WTC11 (cell line): Measurements from ENCODE around the gene ELOVL7. TPM values are rescaled to one million over a fixed set of nuclear protein-coding genes. Genes with fewer than 3 reads are reported as not detected.
"Not testable (repeated sequence)": the region's sequence is repeated elsewhere in the genome, so short reads cannot be mapped to it uniquely, and the experiment has no call there.

Experiments used
- ATAC-seq: fragments of 200-7000 bp; cut with Tn5 transposase; 2 replicates; pipeline ENCODE4 v1.10.0; 2021; ENCODE audit warnings: mild to moderate bottlenecking, moderate library complexity
- CTCF ChIA-PET: fragments of 300-600 bp; sonication (Branson Sonifier 250); formaldehyde crosslinking; loops from one replicate; lab custom pipeline; 2021; ENCODE audit warnings: antibody characterized with exemption; lab: Charles Lee
- POLR2A ChIA-PET: fragments of 350-600 bp; sonication (Branson Sonifier 250); formaldehyde crosslinking; loops from one replicate; lab custom pipeline; 2021; ENCODE audit warnings: antibody characterized with exemption; lab: Charles Lee
- DNase-seq: peaks from one replicate; pipeline ENCODE4 v3.0.0; 2021; ENCODE audit warnings: low spot score
- H3K27ac Mint-ChIP-seq: 2 replicates; pipeline ENCODE4 v1.8.0; 2021; ENCODE audit warnings: mixed read lengths
- H3K27me3 Mint-ChIP-seq: 2 replicates; pipeline ENCODE4 v1.8.0; 2021; ENCODE audit warnings: low read depth, mild to moderate bottlenecking, moderate library complexity, mixed read lengths
- H3K36me3 Mint-ChIP-seq: 2 replicates; pipeline ENCODE4 v1.8.0; 2021; ENCODE audit warnings: mixed read lengths
- H3K4me1 Mint-ChIP-seq: 2 replicates; pipeline ENCODE4 v1.8.0; 2022; ENCODE audit warnings: mixed read lengths
- H3K4me3 Mint-ChIP-seq: 2 replicates; pipeline ENCODE4 v1.8.0; 2021; ENCODE audit warnings: mild to moderate bottlenecking, moderate library complexity, mixed read lengths
- H3K9me3 Mint-ChIP-seq: 2 replicates; pipeline ENCODE4 v1.8.0; 2021; ENCODE audit warnings: mixed read lengths
- ARID4B ChIP-seq: sonication (generic); formaldehyde crosslinking; IDR thresholded peaks from 2 replicates; pipeline ENCODE4 v1.8.0; 2023; ENCODE audit warnings: missing genetic modification reagents, mild to moderate bottlenecking, borderline replicate concordance
- ATF1 ChIP-seq: sonication (generic); formaldehyde crosslinking; IDR thresholded peaks from 2 replicates; pipeline ENCODE4 v1.8.1; 2023; ENCODE audit warnings: mild to moderate bottlenecking, moderate library complexity, missing genetic modification reagents
- CREM ChIP-seq: sonication (generic); formaldehyde crosslinking; IDR thresholded peaks from 2 replicates; pipeline ENCODE4 v1.8.1; 2022; ENCODE audit warnings: mild to moderate bottlenecking, missing genetic modification reagents, moderate library complexity
- E2F1 ChIP-seq: sonication (generic); formaldehyde crosslinking; IDR thresholded peaks from 2 replicates; pipeline ENCODE4 v1.8.0; 2022; ENCODE audit warnings: mild to moderate bottlenecking, missing genetic modification reagents
- ELF4 ChIP-seq: sonication (generic); formaldehyde crosslinking; IDR thresholded peaks from 2 replicates; pipeline ENCODE4 v1.8.1; 2022; ENCODE audit warnings: low read depth, mild to moderate bottlenecking, moderate library complexity, missing genetic modification reagents
- ESRRA ChIP-seq: sonication (generic); formaldehyde crosslinking; IDR thresholded peaks from 2 replicates; pipeline ENCODE4 v1.8.1; 2022; ENCODE audit warnings: mild to moderate bottlenecking, missing genetic modification reagents, borderline replicate concordance
- FOXJ3 ChIP-seq: sonication (generic); formaldehyde crosslinking; IDR thresholded peaks from 2 replicates; pipeline ENCODE4 v1.9.0; 2021; ENCODE audit warnings: missing genetic modification reagents, mild to moderate bottlenecking, borderline replicate concordance
- FOXP1 ChIP-seq: sonication (generic); formaldehyde crosslinking; IDR thresholded peaks from 2 replicates; pipeline ENCODE4 v1.8.0; 2022; ENCODE audit warnings: missing genetic modification reagents, mild to moderate bottlenecking, moderate library complexity, borderline replicate concordance
- GRHL2 ChIP-seq: fragments of 250-450 bp; sonication (Bioruptor Pico); IDR thresholded peaks from 2 replicates; pipeline ENCODE4 v1.8.0; 2022; ENCODE audit warnings: mild to moderate bottlenecking, moderate library complexity; ENCODE audit not compliant: insufficient replicate concordance, severe bottlenecking
- IRF2 ChIP-seq: sonication (generic); formaldehyde crosslinking; IDR thresholded peaks from 2 replicates; pipeline ENCODE4 v1.8.0; 2022; ENCODE audit warnings: low read depth, missing genetic modification reagents, borderline replicate concordance
- KAT7 ChIP-seq: sonication (generic); formaldehyde crosslinking; IDR thresholded peaks from 2 replicates; pipeline ENCODE4 v1.8.1; 2023; ENCODE audit warnings: missing genetic modification reagents, mild to moderate bottlenecking, borderline replicate concordance
- MXD4 ChIP-seq: fragments of 250-450 bp; sonication (Bioruptor Pico); IDR thresholded peaks from 2 replicates; pipeline ENCODE4 v1.8.0; 2021; ENCODE audit warnings: mild to moderate bottlenecking, moderate library complexity, borderline replicate concordance
- SMAD3 ChIP-seq: sonication (generic); formaldehyde crosslinking; IDR thresholded peaks from 2 replicates; pipeline ENCODE4 v1.8.0; 2022; ENCODE audit warnings: missing genetic modification reagents, mild to moderate bottlenecking, borderline replicate concordance
- TEAD4 ChIP-seq: sonication (generic); formaldehyde crosslinking; IDR thresholded peaks from 2 replicates; pipeline ENCODE4 v1.8.0; 2022; ENCODE audit warnings: mild to moderate bottlenecking, missing genetic modification reagents
- TP53 ChIP-seq: sonication (generic); formaldehyde crosslinking; IDR thresholded peaks from 2 replicates; pipeline ENCODE4 v1.8.1; 2023; ENCODE audit warnings: mild to moderate bottlenecking, missing genetic modification reagents
- ZNF396 ChIP-seq: fragments of 250-450 bp; sonication (Bioruptor Pico); IDR thresholded peaks from 2 replicates; pipeline ENCODE4 v1.8.0; 2021; ENCODE audit warnings: mild to moderate bottlenecking, moderate library complexity, borderline replicate concordance
- ZNF671 ChIP-seq: fragments of 250-450 bp; sonication (Bioruptor Pico); IDR thresholded peaks from 2 replicates; pipeline ENCODE4 v1.8.0; 2021; ENCODE audit warnings: mild to moderate bottlenecking
- total RNA-seq: library from RNA; stranded (reverse); gene quantifications from 3 replicates; pipeline ENCODE4 v1.2.3, GENCODE V29; 2021
- TF ChIP-seq, protein P1 (sequence below): sonication (generic); formaldehyde crosslinking; IDR thresholded peaks from 2 replicates; pipeline ENCODE4 v1.8.0; 2023; ENCODE audit warnings: missing genetic modification reagents
- TF ChIP-seq, protein P2 (sequence below): sonication (generic); formaldehyde crosslinking; IDR thresholded peaks from 2 replicates; pipeline ENCODE4 v1.8.1; 2023; ENCODE audit warnings: mild to moderate bottlenecking, missing genetic modification reagents, moderate library complexity
- TF ChIP-seq, protein P3 (sequence below): sonication (generic); formaldehyde crosslinking; IDR thresholded peaks from 2 replicates; pipeline ENCODE4 v1.8.1; 2023; ENCODE audit warnings: mild to moderate bottlenecking, missing genetic modification reagents
- TF ChIP-seq, protein P4 (sequence below): sonication (generic); formaldehyde crosslinking; IDR thresholded peaks from 2 replicates; pipeline ENCODE4 v1.8.1; 2022; ENCODE audit warnings: missing genetic modification reagents, borderline replicate concordance
- TF ChIP-seq, protein P5 (sequence below): sonication (generic); formaldehyde crosslinking; conservative IDR thresholded peaks from 2 replicates; pipeline ENCODE4 v1.8.1; 2022; ENCODE audit warnings: mild to moderate bottlenecking, missing genetic modification reagents

The ELOVL7 gene
- total RNA-seq, 1 experiment from 2014 or later: 7.1 TPM

- CTCF ChIA-PET, H3K27me3 Mint-ChIP-seq, H3K4me3 Mint-ChIP-seq, ATAC-seq, POLR2A ChIA-PET, H3K27ac Mint-ChIP-seq, DNase-seq, H3K4me1 Mint-ChIP-seq: not testable (repeated sequence)
- Mint-ChIP-seq H3K36me3 (peaks cover 26% of the 10 kb centered on the region), H3K9me3 (peaks cover 31% of the 10 kb centered on the region)
These were observed 16.5 kb upstream of the ELOVL7 start for GRCh38 chr5:60860572-60860971.

- Mint-ChIP-seq H3K9me3 (peaks cover 19% of the 10 kb centered on the region), H3K4me1 (no peaks in the 10 kb centered on the region), H3K27ac (no peak overlapping the region), H3K36me3 (peaks cover 18% of the 10 kb centered on the region), H3K27me3 (no peaks in the 10 kb centered on the region), H3K4me3 (no peak overlapping the region)
- TF ChIP-seq ESRRA (no peak), ZNF396 (no peak), SMAD3 (CRISPR knock-in tag) (no peak), TP53 (no peak), KAT7 (CRISPR knock-in tag) (no peak), TEAD4 (no peak), E2F1 (no peak), FOXJ3 (CRISPR knock-in tag) (no peak), IRF2 (CRISPR knock-in tag) (no peak), GRHL2 (CRISPR knock-in tag) (no peak), ARID4B (CRISPR knock-in tag) (no peak), ELF4 (CRISPR knock-in tag) (no peak), ZNF671 (no peak)
- TF ChIP-seq, protein P1, sequence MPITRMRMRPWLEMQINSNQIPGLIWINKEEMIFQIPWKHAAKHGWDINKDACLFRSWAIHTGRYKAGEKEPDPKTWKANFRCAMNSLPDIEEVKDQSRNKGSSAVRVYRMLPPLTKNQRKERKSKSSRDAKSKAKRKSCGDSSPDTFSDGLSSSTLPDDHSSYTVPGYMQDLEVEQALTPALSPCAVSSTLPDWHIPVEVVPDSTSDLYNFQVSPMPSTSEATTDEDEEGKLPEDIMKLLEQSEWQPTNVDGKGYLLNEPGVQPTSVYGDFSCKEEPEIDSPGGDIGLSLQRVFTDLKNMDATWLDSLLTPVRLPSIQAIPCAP: no peak
- TF ChIP-seq, protein P2, sequence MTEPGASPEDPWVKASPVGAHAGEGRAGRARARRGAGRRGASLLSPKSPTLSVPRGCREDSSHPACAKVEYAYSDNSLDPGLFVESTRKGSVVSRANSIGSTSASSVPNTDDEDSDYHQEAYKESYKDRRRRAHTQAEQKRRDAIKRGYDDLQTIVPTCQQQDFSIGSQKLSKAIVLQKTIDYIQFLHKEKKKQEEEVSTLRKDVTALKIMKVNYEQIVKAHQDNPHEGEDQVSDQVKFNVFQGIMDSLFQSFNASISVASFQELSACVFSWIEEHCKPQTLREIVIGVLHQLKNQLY (CRISPR knock-in tag): no peak
- no peak for ATAC-seq
- POLR2A ChIA-PET: no interaction called here
- CTCF ChIA-PET: interaction anchor here (0.5 kb wide), 1 partner anchor 48 kb away, joined by 3 read pairs; no protein-coding TSS in a partner anchor
- DNase-seq: no peak
These were observed 12.0 kb upstream of the ELOVL7 start for GRCh38 chr5:60856066-60856465.

DNA sequence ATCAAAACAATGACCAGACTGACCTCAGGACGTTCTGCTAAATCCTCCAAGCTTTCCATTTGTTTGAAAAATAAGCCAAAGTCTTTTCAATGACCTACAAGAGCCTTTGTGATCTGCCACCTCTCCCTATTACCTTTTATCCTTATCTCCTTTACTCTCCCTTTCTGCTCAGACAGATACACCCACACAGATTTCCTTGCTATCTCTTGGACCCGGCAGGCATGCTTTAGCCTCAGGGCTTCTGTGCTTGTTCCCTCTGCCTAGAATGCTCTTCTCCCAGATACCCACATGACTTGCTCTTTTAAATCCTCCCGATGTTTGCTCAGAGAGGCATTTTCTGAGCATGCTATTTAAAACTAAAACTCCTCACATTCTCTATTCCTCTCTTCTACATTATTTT, 8.9 kb upstream of the ELOVL7 start:
- CTCF ChIA-PET: interaction anchor here (0.6 to 1.2 kb wide), 3 partner anchors 39 to 1291 kb away, joined by 3 to 5 read pairs (median 3); no protein-coding TSS in a partner anchor

More for the DNA sequence above, 8.9 kb upstream of the ELOVL7 start:
- Mint-ChIP-seq H3K4me1 (no peaks in the 10 kb centered on the region), H3K27me3 (no peaks in the 10 kb centered on the region), H3K27ac (no peak overlapping the region), H3K9me3 (peaks cover 7% of the 10 kb centered on the region), H3K36me3 (peaks cover 3% of the 10 kb centered on the region), H3K4me3 (no peak overlapping the region)
- TF ChIP-seq, protein P3, sequence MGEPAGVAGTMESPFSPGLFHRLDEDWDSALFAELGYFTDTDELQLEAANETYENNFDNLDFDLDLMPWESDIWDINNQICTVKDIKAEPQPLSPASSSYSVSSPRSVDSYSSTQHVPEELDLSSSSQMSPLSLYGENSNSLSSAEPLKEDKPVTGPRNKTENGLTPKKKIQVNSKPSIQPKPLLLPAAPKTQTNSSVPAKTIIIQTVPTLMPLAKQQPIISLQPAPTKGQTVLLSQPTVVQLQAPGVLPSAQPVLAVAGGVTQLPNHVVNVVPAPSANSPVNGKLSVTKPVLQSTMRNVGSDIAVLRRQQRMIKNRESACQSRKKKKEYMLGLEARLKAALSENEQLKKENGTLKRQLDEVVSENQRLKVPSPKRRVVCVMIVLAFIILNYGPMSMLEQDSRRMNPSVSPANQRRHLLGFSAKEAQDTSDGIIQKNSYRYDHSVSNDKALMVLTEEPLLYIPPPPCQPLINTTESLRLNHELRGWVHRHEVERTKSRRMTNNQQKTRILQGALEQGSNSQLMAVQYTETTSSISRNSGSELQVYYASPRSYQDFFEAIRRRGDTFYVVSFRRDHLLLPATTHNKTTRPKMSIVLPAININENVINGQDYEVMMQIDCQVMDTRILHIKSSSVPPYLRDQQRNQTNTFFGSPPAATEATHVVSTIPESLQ: no peak
- no peak for TF ChIP-seq CREM (CRISPR knock-in tag)
- TF ChIP-seq SMAD3 (CRISPR knock-in tag): no peak
- TF ChIP-seq FOXP1 (CRISPR knock-in tag): no peak
- no peak for TF ChIP-seq MXD4 (CRISPR knock-in tag)
- TF ChIP-seq, protein P4, sequence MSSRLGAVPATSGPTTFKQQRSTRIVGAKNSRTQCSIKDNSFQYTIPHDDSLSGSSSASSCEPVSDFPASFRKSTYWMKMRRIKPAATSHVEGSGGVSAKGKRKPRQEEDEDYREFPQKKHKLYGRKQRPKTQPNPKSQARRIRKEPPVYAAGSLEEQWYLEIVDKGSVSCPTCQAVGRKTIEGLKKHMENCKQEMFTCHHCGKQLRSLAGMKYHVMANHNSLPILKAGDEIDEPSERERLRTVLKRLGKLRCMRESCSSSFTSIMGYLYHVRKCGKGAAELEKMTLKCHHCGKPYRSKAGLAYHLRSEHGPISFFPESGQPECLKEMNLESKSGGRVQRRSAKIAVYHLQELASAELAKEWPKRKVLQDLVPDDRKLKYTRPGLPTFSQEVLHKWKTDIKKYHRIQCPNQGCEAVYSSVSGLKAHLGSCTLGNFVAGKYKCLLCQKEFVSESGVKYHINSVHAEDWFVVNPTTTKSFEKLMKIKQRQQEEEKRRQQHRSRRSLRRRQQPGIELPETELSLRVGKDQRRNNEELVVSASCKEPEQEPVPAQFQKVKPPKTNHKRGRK (CRISPR knock-in tag): no peak
- no peak for TF ChIP-seq ATF1
- TF ChIP-seq, protein P5, sequence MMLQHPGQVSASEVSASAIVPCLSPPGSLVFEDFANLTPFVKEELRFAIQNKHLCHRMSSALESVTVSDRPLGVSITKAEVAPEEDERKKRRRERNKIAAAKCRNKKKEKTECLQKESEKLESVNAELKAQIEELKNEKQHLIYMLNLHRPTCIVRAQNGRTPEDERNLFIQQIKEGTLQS: no peak
- DNase-seq (no peak), ATAC-seq (peak; percentile 85)
- POLR2A ChIA-PET: no interaction called here
